ENCODE data around the gene CFAP61. TPM values are rescaled to one million over a fixed set of nuclear protein-coding genes. Genes with fewer than 3 reads are reported as not detected.

The CFAP61 gene
- total RNA-seq, 1 donor from 2014 or later: not detected

DNA sequence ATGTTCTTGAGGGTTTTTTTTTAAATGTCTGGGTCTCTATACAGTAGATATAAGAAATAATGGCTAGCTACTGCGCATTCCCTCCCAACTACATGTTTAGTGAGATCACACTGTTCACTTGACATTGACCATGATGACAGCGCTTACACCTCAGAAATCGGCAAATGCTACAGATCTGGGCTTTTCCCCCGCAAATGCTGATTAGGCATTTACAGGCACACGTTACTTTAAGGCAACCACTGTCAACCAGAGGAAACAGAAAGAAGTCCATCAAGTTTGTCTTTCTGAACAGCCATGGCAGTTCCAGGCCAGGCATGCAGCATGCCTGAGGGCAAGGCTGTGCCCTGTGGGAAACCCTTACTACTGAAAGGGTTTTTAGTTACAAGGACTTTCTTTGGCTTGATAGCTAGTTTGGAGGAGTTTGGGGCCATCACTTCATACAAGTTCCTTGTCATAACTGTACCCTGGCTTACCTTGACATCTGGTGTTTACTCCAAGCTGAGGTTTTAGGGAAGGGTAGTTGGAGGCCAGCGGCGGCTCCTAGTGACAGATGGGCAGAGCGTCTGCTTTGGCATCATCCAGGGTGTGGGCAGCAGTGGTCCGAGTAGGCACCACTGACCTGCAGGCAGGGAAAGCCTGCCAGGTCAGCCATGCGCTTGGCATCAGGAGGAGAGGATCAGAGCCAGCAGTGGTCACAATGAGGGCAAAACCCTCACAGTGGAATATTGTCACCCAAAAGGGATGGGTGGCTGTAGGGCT, 43.0 kb downstream of the CFAP61 start:
- DNase-seq: no peak
- TF ChIP-seq, protein P1, sequence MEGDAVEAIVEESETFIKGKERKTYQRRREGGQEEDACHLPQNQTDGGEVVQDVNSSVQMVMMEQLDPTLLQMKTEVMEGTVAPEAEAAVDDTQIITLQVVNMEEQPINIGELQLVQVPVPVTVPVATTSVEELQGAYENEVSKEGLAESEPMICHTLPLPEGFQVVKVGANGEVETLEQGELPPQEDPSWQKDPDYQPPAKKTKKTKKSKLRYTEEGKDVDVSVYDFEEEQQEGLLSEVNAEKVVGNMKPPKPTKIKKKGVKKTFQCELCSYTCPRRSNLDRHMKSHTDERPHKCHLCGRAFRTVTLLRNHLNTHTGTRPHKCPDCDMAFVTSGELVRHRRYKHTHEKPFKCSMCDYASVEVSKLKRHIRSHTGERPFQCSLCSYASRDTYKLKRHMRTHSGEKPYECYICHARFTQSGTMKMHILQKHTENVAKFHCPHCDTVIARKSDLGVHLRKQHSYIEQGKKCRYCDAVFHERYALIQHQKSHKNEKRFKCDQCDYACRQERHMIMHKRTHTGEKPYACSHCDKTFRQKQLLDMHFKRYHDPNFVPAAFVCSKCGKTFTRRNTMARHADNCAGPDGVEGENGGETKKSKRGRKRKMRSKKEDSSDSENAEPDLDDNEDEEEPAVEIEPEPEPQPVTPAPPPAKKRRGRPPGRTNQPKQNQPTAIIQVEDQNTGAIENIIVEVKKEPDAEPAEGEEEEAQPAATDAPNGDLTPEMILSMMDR (IDR thresholded peaks at IDR 0.05): no peak
- no peaks in the 10 kb centered on the region for H3K4me1 ChIP-seq
- H3K27ac ChIP-seq: no peak overlapping the region
- intact Hi-C loops (cut with DNase I): no loop called here
- no peak overlapping the region for H3K4me3 ChIP-seq
- no peaks in the 10 kb centered on the region for H3K9me3 ChIP-seq
- no peak for ATAC-seq
- H3K36me3 ChIP-seq: no peaks in the 10 kb centered on the region
- H3K27me3 ChIP-seq: no peaks in the 10 kb centered on the region

DNA sequence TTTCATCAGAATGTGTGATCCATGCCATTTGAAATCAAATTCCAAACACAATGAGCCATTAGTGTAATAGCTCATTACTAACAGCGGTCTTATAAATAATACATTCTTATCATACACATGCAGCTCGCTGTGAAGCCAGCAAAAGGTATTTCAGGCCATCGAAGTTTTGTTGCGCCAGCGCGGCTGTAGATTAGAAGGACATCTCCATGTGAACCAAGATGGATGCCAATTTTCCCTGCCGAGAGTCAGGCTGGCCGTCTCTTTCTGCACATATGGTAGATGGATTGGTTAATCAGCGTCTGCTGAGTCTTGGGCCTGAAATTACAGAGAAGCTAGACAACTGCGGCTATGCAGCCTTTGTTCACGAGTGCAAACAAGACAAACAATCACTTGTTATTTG, 44.1 kb downstream of the CFAP61 start:
- intact Hi-C loops (cut with DNase I): no loop called here
- Histone ChIP-seq H3K4me3 (no peak overlapping the region), H3K27me3 (no peaks in the 10 kb centered on the region), H3K36me3 (no peaks in the 10 kb centered on the region), H3K9me3 (no peaks in the 10 kb centered on the region), H3K4me1 (no peaks in the 10 kb centered on the region), H3K27ac (no peak overlapping the region)
- no peak for DNase-seq
- ATAC-seq: no peak
- TF ChIP-seq, protein P1 (IDR thresholded peaks at IDR 0.05): no peak

DNA sequence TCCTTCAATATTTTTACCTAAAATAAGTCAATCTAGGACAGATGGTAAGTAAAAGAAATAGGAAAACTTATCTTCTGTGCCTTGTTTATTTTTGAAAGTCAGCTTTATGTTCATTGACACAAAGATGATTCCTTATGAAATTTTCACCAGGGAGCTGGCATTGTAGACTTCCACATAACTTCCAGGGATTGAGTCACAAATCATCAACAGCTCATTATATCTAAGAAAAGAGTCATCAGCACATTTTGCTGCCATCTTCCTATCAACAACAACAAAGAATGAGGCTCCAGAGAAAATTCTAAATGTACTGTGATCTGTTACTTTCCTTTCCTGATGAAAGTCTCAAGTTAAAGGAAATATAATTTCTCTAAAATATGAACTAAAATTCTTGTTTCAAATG, 48.5 kb downstream of the CFAP61 start:
- H3K27me3 ChIP-seq: no peaks in the 10 kb centered on the region
- H3K9me3 ChIP-seq: no peaks in the 10 kb centered on the region
- TF ChIP-seq, protein P1 (IDR thresholded peaks at IDR 0.05): no peak
- H3K36me3 ChIP-seq: no peaks in the 10 kb centered on the region
- intact Hi-C loops (cut with DNase I): no loop called here
- H3K27ac ChIP-seq: no peak overlapping the region
- H3K4me1 ChIP-seq: no peaks in the 10 kb centered on the region
- ATAC-seq (no peak), DNase-seq (no peak)
- H3K4me3 ChIP-seq: no peak overlapping the region

DNA sequence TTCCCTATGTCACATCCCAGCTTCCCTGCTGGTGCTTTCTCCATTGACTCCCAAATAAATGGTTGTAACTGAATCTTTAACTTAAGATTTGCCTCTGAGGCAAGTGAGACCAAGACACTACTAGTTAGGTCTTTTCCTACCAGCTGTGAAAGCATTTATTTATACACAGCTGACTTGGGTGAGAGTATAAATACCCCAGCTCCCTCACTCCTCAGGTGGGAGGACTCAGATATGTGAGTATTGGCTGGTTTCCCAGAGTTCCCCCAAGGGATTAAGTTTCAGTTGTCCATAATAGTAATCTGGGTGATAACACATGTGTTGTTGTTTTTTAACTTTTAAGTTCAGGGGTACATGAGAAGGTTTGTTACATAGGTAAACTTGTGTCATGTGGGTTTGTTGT, 49.8 kb downstream of the CFAP61 start:
- ATAC-seq: no peak
- intact Hi-C loops (cut with DNase I): no loop called here
- no peak overlapping the region for H3K4me3 ChIP-seq
- no peaks in the 10 kb centered on the region for H3K4me1 ChIP-seq
- DNase-seq: no peak
- H3K9me3 ChIP-seq: no peaks in the 10 kb centered on the region
- TF ChIP-seq, protein P1 (IDR thresholded peaks at IDR 0.05): no peak
- H3K27me3 ChIP-seq: no peaks in the 10 kb centered on the region
- H3K27ac ChIP-seq: no peak overlapping the region
- H3K36me3 ChIP-seq: no peaks in the 10 kb centered on the region

DNA sequence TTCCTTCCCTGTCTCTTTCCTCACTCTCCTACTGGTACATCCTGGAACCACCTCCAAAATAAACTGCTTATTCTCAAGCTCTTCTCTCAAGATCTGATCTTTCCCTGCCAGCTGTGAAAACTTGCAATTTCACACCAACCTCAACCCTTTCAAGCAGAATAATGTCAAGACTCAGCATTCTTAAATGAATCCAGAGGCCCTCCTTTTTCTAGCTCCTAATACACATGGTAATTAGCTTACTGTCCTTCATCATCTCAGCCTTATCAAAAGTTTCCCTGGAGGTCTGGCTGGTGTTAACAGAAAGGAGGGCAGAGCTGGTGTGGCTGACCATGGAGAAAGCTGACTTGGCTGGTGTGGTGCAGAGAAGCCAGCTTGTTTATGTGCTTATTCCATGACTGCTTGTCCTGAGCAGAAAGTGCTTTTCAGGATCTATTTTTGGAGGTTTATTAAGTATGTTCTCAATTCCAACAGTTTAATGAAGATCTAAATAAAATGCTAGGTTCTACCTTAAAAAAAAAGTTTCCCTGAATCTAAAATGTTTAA, 50.5 kb downstream of the CFAP61 start:
- no peak overlapping the region for H3K4me3 ChIP-seq
- no peaks in the 10 kb centered on the region for H3K9me3 ChIP-seq
- TF ChIP-seq, protein P1 (IDR thresholded peaks at IDR 0.05): no peak
- ATAC-seq (no peak), DNase-seq (no peak)
- H3K4me1 ChIP-seq: no peaks in the 10 kb centered on the region
- no peaks in the 10 kb centered on the region for H3K27me3 ChIP-seq
- H3K27ac ChIP-seq: no peak overlapping the region
- no peaks in the 10 kb centered on the region for H3K36me3 ChIP-seq
- intact Hi-C loops (cut with DNase I): no loop called here

Data from upper lobe of right lung (tissue), 1 donor.